ENCODE results near the gene CLEC4F. TPM values are rescaled to one million over a fixed set of nuclear protein-coding genes. Genes with fewer than 3 reads are reported as not detected.
A peak's percentile ranks its signal among the peaks of the same experiment; 100 is the strongest.

CLEC4F gene
- total and polyA plus RNA-seq, 2 donors (not counting 1 experiment from before 2014, with no cell fraction given): not detected

- peak within 1 kb of the TSS in 3 of 5 experiments; percentile 23 to 49 (median 42) for H3K4me3 ChIP-seq (ENCODE audit: control extremely low read depth in 1 of 5, extremely low read depth in 1 of 5, insufficient read depth in 1 of 5, low read depth in 2 of 5, low read length in 4 of 5)
- POLR2A ChIA-PET: no interaction called here
- CTCF ChIA-PET: interaction anchor here (0.9 to 3.7 kb wide), 6 partner anchors 12 to 157 kb away, joined by 3 to 18 read pairs (median 4); partner anchors contain the start of gene ADD2
Observed at GRCh38 chr2:70790136-70790828, 30.1 kb downstream of the CLEC4F start, which contains the start of gene FIGLA. Gene FIGLA, minus strand, starts transcription at chr2:70790643. Its CDS starts 5 bp downstream, at chr2:70790638.

More at GRCh38 chr2:70790136-70790828, 30.1 kb downstream of the CLEC4F start, which contains the start of gene FIGLA:
- no peak within 1 kb of the TSS for H3K27ac Mint-ChIP-seq
- Histone ChIP-seq H3K4me2 (replicated peaks; ENCODE audit: low read depth, low read length, poor library complexity, severe bottlenecking) (peak within 1 kb of the TSS; percentile 82), H3K36me3 (replicated peaks in 1 of 2; ENCODE audit: control extremely low read depth in 1 of 2, control insufficient read depth in 1 of 2, extremely low read depth in 1 of 2, insufficient read depth in 2 of 2, low read length in 1 of 2) (no peaks in the 10 kb centered on the region), H3K27ac (ENCODE audit: low read length in 2 of 2) (no peak within 1 kb of the TSS), H3K9me3 (ENCODE audit: control extremely low read depth in 1 of 3, control insufficient read depth in 2 of 3, insufficient read depth in 1 of 3, low read length in 2 of 3) (peaks cover 0 to 7% (median 0%) of the 10 kb centered on the region in 3 donors), H3K4me1 (ENCODE audit: control insufficient read depth in 2 of 2, insufficient read depth in 2 of 2, low read length in 2 of 2) (peaks cover 11 to 15% of the 10 kb centered on the region in 2 donors), H3K27me3 (replicated peaks in 1 of 4; ENCODE audit: control extremely low read depth in 1 of 4, control insufficient read depth in 3 of 4, insufficient read depth in 4 of 4, low read length in 3 of 4) (peaks cover 0 to 52% (median 27%) of the 10 kb centered on the region in 4 experiments), H2AFZ (ENCODE audit: insufficient read depth, low read depth, low read length, poor library complexity, severe bottlenecking) (peak within 1 kb of the TSS; percentile 62), H3K9ac (ENCODE audit: low read length) (peak within 1 kb of the TSS; percentile 40), H4K20me1 (ENCODE audit: control insufficient read depth, insufficient read depth, low read length, poor library complexity, severe bottlenecking) (no peaks in the 10 kb centered on the region), H3K79me2 (ENCODE audit: control insufficient read depth, insufficient read depth, low read length) (no peaks in the 10 kb centered on the region)
- intact Hi-C loops (cut with micrococcal nuclease): no loop called here
- peak within 1 kb of the TSS; percentile 84 for H3K4me3 Mint-ChIP-seq
- ATAC-seq (ENCODE audit: low read depth) (no peak), DNase-seq (no peak)
- peak; percentile 84 for TF ChIP-seq EZH2 (IDR thresholded peaks at IDR 0.05; ENCODE audit: borderline replicate concordance, insufficient read depth, low read depth, low read length, poor library complexity, severe bottlenecking)
- no peak for TF ChIP-seq CTCF (IDR thresholded peaks at IDR 0.05)
- H3K27me3 Mint-ChIP-seq: peaks cover 66% of the 10 kb centered on the region
- 10% methylated on average over 68 of the region's 69 CpGs for WGBS (ENCODE audit: insufficient coverage)
- H3K4me1 Mint-ChIP-seq: peaks cover 7% of the 10 kb centered on the region
- no peaks in the 10 kb centered on the region for H3K9me3 Mint-ChIP-seq (ENCODE audit: insufficient read depth)

Data from B cell (primary cell).